Measurements from ENCODE around the gene LRCH1.
A peak's percentile ranks its signal among the peaks of the same experiment; 100 is the strongest.

The LRCH1 gene

DNA sequence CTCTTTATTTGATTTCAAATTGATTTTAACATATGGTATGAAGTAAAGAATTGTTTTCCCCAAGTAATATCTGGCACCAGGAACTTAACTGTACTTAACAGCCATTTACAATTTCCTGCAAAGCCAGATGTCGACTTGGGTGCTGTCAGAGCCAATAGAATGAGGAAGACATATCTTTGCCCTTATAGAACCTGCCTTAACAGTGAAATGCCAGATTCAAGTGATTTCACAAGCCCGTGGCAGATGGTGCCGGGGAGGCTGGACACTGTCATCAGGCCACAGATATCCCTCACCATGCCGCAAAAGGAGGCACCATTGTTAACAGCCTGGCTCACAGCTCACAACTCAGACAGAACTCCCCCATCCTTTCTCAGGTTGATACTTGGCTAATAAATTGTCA, 195.3 kb downstream of the LRCH1 start:
- no peak overlapping the region for H3K27ac ChIP-seq
- no peaks in the 10 kb centered on the region for H4K20me1 ChIP-seq (ENCODE audit: insufficient read depth)
- H3K4me1 ChIP-seq (ENCODE audit: low read depth, poor library complexity, severe bottlenecking), result peaks cover 5% of the 10 kb centered on the region
- no peak overlapping the region for H3K4me2 ChIP-seq
- H2AFZ ChIP-seq (ENCODE audit: low read depth), result no peak overlapping the region
- H3K79me2 ChIP-seq (ENCODE audit: insufficient read depth, low read depth), result no peaks in the 10 kb centered on the region
- TF ChIP-seq, protein P1, sequence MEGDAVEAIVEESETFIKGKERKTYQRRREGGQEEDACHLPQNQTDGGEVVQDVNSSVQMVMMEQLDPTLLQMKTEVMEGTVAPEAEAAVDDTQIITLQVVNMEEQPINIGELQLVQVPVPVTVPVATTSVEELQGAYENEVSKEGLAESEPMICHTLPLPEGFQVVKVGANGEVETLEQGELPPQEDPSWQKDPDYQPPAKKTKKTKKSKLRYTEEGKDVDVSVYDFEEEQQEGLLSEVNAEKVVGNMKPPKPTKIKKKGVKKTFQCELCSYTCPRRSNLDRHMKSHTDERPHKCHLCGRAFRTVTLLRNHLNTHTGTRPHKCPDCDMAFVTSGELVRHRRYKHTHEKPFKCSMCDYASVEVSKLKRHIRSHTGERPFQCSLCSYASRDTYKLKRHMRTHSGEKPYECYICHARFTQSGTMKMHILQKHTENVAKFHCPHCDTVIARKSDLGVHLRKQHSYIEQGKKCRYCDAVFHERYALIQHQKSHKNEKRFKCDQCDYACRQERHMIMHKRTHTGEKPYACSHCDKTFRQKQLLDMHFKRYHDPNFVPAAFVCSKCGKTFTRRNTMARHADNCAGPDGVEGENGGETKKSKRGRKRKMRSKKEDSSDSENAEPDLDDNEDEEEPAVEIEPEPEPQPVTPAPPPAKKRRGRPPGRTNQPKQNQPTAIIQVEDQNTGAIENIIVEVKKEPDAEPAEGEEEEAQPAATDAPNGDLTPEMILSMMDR (conservative IDR thresholded peaks at IDR 0.05; ENCODE audit: low read depth, low read length), result no peak
- H3K9ac ChIP-seq, result no peak overlapping the region
- H3K27me3 ChIP-seq (ENCODE audit: insufficient read depth, low read depth), result no peaks in the 10 kb centered on the region
- H3K36me3 ChIP-seq (ENCODE audit: insufficient read depth), result no peaks in the 10 kb centered on the region
- H3K4me3 ChIP-seq (IDR thresholded peaks at IDR 0.05; ENCODE audit: insufficient read depth, low read depth, low read length), result no peak overlapping the region

- Histone ChIP-seq H3K4me1 (ENCODE audit: low read depth, poor library complexity, severe bottlenecking) (peaks cover 10% of the 10 kb centered on the region), H2AFZ (ENCODE audit: low read depth) (no peak overlapping the region), H3K27ac (no peak overlapping the region), H4K20me1 (ENCODE audit: insufficient read depth) (no peaks in the 10 kb centered on the region), H3K9ac (no peak overlapping the region), H3K27me3 (ENCODE audit: insufficient read depth, low read depth) (no peaks in the 10 kb centered on the region), H3K4me2 (no peak overlapping the region), H3K4me3 (IDR thresholded peaks at IDR 0.05; ENCODE audit: insufficient read depth, low read depth, low read length) (no peak overlapping the region), H3K79me2 (ENCODE audit: insufficient read depth, low read depth) (no peaks in the 10 kb centered on the region), H3K36me3 (ENCODE audit: insufficient read depth) (no peaks in the 10 kb centered on the region)
- TF ChIP-seq, protein P1 (conservative IDR thresholded peaks at IDR 0.05; ENCODE audit: low read depth, low read length), result no peak
Measured at GRCh38 chr13:46749951-46750350, 197.0 kb downstream of the LRCH1 start.

- Histone ChIP-seq H4K20me1 (ENCODE audit: insufficient read depth) (no peaks in the 10 kb centered on the region), H3K9ac (no peak overlapping the region), H2AFZ (ENCODE audit: low read depth) (no peak overlapping the region), H3K36me3 (ENCODE audit: insufficient read depth) (no peaks in the 10 kb centered on the region), H3K4me3 (IDR thresholded peaks at IDR 0.05; ENCODE audit: insufficient read depth, low read depth, low read length) (no peak overlapping the region), H3K79me2 (ENCODE audit: insufficient read depth, low read depth) (no peaks in the 10 kb centered on the region), H3K27me3 (ENCODE audit: insufficient read depth, low read depth) (no peaks in the 10 kb centered on the region), H3K4me2 (0 out of 2 replicates have a peak overlapping the region, but pooled peaks have one; percentile 21), H3K4me1 (ENCODE audit: low read depth, poor library complexity, severe bottlenecking) (peaks cover 10% of the 10 kb centered on the region), H3K27ac (no peak overlapping the region)
- TF ChIP-seq, protein P1 (conservative IDR thresholded peaks at IDR 0.05; ENCODE audit: low read depth, low read length), result no peak
Measured at GRCh38 chr13:46751811-46752635, 199.1 kb downstream of the LRCH1 start.

DNA sequence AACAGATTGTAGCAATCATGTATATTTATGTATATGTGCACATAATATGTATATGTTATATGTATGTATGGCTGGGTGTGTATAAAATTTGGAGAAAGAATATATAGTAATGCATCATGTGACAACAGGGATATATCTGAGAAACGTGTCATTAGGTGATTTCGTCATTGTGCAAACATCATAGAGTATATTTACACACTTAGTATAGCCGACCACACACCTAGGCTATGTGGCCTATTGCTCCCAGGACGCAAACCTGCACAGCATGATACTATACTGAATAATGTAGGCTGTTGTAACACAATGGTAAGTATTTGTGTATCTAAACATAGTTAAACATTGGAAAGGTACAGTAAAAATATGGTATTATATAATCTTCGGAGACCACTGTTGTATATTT, 200.2 kb downstream of the LRCH1 start:
- Histone ChIP-seq H3K36me3 (ENCODE audit: insufficient read depth) (no peaks in the 10 kb centered on the region), H3K4me3 (IDR thresholded peaks at IDR 0.05; ENCODE audit: insufficient read depth, low read depth, low read length) (no peak overlapping the region), H2AFZ (ENCODE audit: low read depth) (no peak overlapping the region), H4K20me1 (ENCODE audit: insufficient read depth) (no peaks in the 10 kb centered on the region), H3K27ac (no peak overlapping the region), H3K9ac (no peak overlapping the region), H3K4me2 (no peak overlapping the region), H3K79me2 (ENCODE audit: insufficient read depth, low read depth) (no peaks in the 10 kb centered on the region), H3K4me1 (ENCODE audit: low read depth, poor library complexity, severe bottlenecking) (peaks cover 10% of the 10 kb centered on the region), H3K27me3 (ENCODE audit: insufficient read depth, low read depth) (no peaks in the 10 kb centered on the region)
- TF ChIP-seq, protein P1 (conservative IDR thresholded peaks at IDR 0.05; ENCODE audit: low read depth, low read length), result no peak

Data from KMS-11 (cell line).